PC-3 (cell line): ENCODE data around the gene ASB13.
A peak's percentile ranks its signal among the peaks of the same experiment; 100 is the strongest.

ENCODE experiments used
- EZH2 ChIP-seq: fragments of 300-600 bp; sonication (generic); IDR thresholded peaks from one replicate; pipeline ENCODE4 v1.6.1; 2017; ENCODE audit warnings: antibody characterized with exemption, mild to moderate bottlenecking, low read length; ENCODE audit not compliant: unreplicated experiment
- EZH2phosphoT487 ChIP-seq: fragments of 300-600 bp; sonication (generic); IDR thresholded peaks from 2 replicates; pipeline ENCODE4 v1.6.1; 2018; ENCODE audit warnings: mild to moderate bottlenecking, antibody characterized with exemption, low read length, borderline replicate concordance
- TF ChIP-seq, protein P1 (sequence below): fragments of 300-600 bp; sonication (generic); conservative IDR thresholded peaks from 2 replicates; pipeline ENCODE4 v1.5.1; 2017; ENCODE audit warnings: antibody characterized with exemption, low read depth, mild to moderate bottlenecking, low read length

DNA sequence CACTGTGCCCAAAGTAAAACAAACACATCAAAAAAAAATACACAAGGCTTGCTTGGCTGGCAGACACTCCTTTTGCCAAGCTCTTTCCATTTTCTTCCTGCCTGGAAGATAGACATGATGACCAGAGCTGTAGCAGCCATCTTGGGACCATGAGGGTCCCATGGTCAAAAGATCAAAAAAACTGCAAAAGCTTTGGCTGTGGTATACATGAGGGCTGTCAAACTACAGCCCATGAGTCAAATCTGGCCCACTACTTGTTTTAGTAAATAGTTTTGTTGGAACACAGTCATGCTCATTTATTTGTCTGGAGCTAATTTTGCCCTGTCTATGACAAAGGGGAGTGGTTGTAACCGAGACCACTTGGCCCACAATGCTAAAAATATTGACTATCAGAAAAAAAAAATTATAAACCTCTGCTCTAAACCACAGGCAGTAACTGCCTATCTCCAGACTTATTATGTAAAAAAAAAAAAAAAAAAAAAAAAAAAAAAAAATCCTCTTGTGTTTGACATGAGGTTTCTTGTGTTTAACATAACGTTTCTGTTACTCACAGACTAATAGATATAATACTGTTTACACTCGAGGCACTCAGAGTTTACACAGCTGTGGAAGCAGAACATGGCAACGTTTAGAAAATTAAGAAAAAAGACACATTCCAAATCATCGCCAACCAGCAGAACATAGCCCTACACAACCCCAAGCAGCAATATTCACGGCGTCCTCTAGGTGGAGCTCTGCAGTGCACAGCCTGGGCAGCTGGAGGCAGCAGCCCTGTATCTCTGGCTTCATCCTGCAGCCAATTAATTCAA, 36.9 kb downstream of the ASB13 start:
- TF ChIP-seq EZH2phosphoT487 (no peak), EZH2 (no peak)
- TF ChIP-seq, protein P1, sequence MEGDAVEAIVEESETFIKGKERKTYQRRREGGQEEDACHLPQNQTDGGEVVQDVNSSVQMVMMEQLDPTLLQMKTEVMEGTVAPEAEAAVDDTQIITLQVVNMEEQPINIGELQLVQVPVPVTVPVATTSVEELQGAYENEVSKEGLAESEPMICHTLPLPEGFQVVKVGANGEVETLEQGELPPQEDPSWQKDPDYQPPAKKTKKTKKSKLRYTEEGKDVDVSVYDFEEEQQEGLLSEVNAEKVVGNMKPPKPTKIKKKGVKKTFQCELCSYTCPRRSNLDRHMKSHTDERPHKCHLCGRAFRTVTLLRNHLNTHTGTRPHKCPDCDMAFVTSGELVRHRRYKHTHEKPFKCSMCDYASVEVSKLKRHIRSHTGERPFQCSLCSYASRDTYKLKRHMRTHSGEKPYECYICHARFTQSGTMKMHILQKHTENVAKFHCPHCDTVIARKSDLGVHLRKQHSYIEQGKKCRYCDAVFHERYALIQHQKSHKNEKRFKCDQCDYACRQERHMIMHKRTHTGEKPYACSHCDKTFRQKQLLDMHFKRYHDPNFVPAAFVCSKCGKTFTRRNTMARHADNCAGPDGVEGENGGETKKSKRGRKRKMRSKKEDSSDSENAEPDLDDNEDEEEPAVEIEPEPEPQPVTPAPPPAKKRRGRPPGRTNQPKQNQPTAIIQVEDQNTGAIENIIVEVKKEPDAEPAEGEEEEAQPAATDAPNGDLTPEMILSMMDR: peak; percentile 69
